HG02870 (cell line): ENCODE measurements around the gene TCAP.
"Not testable (repeated sequence)": the region's sequence is repeated elsewhere in the genome, so short reads cannot be mapped to it uniquely, and the experiment has no call there.

Experiments used
- ATAC-seq: cut with Tn5 transposase; IDR thresholded peaks from one replicate; pipeline ENCODE4 v1.9.1; 2021; ENCODE audit warnings: mild to moderate bottlenecking, moderate library complexity; ENCODE audit not compliant: unreplicated experiment

The TCAP gene

DNA sequence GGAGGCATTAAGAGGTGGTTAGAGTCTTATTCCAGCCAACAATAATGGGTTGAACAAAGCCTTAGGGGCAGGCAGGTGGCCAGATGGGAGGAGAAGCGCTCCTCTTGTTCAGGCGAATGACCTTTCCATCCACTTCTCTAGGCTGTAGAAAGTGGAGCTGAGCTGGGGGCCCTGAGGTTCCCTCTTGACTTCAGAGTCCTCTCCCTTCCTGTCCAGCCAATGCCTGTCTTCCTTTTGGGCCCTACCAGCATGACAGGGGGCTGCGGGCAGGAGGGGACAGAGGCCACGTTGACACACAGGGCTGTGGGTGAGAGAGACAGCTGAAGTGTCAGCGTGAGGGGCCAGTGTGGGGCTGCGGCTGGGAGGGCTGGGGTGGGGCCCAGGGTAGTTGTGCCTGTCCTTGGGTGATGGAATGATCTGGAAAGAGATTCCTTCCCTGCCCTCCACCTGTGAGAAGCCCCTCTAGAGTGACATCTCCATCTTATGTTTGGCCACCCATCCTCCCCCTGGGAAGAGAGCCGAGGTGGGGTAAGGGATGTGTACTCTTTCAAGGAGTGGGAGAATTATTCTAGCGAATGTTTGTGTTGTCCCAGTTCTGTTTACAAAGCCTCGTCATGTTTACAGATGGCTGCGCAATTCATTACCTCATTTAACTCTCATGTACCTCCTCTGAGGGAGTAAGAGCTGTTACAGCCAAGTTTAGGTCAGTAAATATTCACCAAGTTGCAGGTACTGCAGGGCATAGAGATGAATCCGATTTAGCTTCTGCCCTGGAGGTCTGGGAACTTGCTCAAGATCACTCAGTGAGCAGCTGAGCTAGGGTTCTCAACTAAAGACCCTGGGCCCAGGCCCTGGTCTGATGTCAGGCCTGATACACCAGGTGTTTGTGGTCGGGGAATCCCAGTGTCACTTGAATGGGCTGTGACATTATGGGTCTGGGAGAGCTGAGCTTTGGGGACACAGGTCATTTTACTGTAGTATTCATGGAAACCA is 38.0 kb downstream of the TCAP start:
- ATAC-seq: no peak

DNA sequence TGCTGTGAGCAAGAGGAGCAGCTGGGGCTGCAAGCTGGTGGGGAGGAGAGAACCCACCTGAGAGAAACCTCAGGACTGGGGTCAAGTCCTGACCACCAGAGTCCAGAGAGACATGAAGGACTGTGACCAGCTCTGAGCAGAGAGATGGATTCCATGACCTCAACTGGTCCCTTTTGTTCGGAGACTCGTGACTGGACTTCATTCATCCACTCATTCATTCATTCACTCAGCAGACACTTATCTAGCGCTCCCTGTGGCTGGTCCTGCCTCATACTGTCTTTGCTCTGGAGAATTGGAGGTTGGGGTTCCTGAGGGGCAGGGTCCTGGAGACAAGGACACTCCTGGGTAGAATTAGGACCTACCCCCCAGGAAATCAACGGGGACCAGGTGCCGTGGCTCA is 38.8 kb downstream of the TCAP start:
- ATAC-seq: no peak

DNA sequence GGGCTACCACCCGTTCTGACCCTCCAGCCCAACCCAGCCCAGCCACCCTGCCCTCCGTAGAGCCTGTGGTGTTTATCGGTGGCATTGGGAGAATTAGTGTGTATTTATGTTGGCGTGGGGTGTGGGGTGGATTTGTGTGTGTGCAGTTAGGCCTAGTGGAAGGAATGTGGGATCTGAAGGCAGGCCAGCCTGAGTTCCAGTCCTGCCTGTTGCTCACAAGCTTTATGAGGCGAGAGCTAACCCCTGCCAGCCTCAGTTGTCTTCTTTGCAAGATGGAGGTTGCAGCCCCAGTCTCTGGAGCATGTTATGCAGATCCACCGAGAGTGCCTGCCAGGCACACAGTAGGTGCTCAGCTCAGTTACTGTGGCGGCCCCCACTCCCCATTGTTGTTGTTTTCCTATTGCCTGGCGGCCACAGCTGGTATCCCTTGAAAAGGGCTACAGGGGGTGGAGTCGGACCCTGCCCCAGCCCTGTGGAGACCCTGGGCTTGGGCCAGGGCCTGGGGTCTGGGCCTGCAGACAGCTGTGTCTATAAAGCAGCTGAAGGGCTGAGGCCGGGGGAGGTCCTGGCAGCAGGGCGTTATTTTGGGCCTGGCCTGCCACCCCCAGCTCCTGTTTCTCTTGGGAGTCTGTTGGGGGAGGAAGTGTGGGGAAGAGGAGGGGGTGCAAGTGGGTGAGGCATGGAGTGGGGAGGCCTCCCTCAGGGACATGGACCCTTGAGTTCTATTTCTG is 39.8 kb downstream of the TCAP start:
- no peak for ATAC-seq

DNA sequence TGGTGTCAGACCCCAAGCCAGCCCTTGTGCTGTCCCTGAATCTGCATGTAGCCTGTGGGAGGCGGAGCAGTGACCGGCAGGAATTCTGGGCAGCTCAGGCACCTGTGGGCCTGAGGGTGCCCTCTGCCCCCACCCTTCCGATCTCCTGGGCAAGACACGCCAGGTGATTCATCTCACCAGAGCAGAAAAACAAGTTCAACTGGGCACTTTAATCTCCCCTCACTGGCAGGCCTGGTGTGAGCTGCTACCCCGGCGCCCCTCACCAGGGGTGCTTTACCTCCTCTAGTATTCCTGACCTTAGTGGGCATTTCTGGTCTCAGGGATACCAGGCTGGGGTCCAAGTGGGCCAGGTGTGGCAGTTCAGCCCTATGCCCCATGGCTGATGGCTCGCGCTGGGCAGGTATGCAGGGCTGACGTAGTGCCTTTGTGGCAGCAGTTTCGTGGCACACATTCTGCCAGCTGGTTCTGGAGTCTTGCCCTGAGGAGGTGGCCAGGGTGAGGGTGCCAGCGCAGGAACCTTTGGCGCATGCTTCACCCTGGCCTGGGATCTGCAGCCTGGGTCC is 40.7 kb downstream of the TCAP start:
- ATAC-seq: no peak

DNA sequence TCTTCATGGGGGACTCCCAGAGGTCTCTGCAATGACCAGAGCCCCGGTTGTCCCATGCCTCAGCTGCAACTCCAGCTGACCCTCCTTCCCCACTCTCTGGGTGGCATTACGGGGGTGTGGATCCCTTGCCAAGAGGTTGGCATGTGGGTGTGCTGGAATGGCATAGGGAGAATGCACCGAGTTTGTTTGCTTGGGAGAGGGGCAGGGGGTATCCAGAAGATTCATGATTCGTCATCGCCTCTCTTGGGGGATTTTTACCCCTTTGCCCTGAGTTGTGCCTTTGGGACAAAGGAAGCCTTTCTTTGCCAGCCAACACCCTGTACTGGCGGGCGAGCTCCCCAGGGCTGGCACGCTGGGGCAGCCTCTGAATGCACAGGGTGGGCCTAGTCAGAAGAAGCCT is 41.2 kb downstream of the TCAP start:
- ATAC-seq: no peak

DNA sequence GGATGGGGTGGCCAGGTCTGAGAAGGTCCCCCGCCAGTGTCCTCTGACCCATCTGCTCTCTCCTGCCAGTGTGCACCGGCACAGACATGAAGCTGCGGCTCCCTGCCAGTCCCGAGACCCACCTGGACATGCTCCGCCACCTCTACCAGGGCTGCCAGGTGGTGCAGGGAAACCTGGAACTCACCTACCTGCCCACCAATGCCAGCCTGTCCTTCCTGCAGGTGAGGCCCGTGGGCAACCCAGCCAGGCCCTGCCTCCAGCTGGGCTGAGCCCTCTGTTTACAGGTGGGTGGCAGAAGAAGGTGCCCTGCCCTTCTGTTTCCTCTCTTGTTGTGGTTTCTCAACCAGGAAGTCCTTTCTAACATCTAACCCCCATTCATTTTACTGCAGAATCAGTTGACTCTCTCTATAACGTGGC is 41.8 kb downstream of the TCAP start:
- ATAC-seq: no peak

DNA sequence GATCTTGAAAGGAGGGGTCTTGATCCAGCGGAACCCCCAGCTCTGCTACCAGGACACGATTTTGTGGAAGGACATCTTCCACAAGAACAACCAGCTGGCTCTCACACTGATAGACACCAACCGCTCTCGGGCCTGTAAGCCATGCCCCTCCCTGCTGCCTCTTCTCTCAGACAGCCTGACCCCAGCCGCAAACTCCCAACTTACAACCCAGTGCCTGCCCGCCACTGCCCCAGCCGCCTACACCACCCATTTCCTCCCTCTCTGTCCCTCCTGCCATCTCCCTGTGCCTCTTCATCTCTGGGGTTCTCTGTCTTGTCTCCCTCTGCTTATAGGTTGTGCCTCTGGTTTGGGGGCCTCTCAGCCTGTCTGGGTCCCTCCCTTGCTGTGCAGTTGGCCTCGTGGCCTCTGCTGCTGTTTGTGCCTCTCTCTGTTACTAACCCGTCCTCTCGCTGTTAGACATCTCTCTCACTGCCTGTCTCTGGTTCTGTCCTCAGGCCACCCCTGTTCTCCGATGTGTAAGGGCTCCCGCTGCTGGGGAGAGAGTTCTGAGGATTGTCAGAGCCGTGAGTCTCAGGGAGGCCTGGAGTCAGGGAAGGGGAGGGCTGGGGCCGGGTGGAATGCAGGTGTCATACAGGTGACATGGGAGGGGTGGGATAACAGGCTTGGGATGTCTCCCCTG is 44.3 kb downstream of the TCAP start:
- ATAC-seq: no peak

DNA sequence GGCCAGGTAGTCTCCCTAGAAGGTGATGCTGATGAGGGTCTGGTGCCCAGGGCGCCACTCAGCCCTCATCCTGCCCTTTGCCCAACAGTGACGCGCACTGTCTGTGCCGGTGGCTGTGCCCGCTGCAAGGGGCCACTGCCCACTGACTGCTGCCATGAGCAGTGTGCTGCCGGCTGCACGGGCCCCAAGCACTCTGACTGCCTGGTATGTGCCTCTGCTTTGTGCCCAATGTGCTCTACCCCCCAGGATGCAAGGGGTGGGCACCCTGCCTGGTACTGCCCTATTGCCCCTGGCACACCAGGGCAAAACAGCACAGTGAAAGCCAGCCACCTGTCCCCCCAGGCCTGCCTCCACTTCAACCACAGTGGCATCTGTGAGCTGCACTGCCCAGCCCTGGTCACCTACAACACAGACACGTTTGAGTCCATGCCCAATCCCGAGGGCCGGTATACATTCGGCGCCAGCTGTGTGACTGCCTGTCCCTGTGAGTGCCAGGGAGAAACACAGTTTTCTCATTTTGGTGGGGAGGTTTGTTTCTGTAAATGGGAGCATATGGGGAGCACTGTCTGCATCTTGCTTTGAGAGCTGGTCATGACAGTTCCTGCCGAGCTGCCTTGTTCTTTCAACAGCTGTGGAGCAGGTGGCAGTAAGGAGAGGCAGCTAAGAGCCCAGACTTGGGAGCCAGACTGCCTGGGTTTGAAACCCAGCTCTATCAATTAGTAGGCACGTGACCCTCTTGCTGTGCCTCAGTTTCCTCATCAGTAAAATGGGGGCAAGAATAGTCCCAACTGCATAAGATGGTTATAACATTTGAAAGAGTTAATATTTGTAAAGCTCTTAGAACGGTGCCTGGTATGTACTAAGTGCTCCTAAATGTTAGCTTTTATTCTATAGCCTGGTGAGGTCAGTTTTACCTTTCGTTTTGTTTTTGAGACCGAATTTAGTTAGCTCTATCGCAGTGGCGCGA is 45.1 kb downstream of the TCAP start:
- no peak for ATAC-seq

DNA sequence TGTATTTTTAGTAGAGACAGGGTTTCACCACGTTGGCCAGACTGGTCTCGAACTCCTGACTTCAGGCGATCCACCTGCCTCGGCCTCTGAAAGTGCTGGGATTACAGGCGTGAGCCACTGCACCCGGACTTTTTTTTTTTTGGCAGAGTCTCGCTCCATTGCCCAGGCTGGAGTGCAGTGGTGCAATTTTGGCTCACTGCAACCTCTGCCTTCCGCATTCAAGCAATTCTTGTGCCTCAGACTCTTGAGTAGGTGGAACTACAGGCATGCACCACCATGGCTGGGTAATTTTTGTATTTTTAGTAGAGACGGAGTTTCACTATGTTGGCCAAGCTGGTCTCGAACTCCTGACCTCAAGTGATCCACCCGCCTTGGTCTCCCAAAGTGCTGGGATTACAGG is 45.9 kb downstream of the TCAP start:
- not testable (repeated sequence) for ATAC-seq

DNA sequence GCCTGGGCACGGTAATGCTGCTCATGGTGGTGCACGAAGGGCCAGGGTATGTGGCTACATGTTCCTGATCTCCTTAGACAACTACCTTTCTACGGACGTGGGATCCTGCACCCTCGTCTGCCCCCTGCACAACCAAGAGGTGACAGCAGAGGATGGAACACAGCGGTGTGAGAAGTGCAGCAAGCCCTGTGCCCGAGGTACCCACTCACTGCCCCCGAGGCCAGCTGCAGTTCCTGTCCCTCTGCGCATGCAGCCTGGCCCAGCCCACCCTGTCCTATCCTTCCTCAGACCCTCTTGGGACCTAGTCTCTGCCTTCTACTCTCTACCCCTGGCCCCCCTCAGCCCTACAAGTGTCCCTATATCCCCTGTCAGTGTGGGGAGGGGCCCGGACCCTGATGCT is 46.7 kb downstream of the TCAP start:
- ATAC-seq: no peak

DNA sequence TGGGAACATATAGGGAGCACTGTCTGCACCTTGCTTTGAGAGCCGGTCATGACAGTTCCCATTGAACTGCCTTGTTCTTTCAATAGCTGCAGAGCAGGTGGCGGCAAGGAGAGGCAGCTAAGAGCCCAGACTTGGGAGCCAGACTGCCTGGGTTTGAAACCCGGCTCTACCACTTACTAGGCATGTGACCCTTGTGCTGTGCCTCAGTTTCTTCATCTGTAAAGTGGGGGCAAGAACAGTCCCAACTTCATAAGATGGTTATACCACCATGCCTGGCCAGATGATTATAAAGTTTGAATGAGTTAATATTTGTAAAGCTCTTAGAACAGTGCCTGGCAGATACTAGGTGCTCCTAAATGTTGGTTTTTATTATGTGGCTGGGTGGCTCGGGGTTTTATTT is 49.1 kb downstream of the TCAP start:
- no peak for ATAC-seq

DNA sequence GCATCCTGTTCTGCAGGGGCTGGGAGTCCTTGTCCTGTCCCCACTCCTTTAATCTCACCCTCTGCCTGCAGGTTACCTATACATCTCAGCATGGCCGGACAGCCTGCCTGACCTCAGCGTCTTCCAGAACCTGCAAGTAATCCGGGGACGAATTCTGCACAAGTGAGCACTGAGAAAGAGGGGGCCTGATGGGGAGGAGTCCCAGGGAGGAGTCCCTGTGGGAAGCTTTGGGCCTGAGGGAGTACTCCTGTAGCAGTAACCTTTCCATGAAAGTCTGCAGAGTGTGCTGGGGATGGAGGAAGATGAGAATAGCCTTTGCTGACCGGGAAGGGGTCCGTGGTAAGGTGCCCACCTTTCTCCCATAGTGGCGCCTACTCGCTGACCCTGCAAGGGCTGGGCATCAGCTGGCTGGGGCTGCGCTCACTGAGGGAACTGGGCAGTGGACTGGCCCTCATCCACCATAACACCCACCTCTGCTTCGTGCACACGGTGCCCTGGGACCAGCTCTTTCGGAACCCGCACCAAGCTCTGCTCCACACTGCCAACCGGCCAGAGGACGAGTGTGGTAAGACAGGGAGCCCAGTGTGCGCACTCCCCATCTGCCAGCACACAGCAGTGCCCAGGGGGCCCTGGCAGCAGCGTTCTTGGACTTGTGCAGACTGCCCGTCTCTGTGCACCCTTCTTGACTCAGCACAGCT is 50.4 kb downstream of the TCAP start:
- ATAC-seq: no peak
